Muscle layer of duodenum (tissue), 2 donors: Measurements from ENCODE around the gene SLX4IP.
A peak's percentile ranks its signal among the peaks of the same experiment; 100 is the strongest.
"Not testable (repeated sequence)": the region's sequence is repeated elsewhere in the genome, so short reads cannot be mapped to it uniquely, and the experiment has no call there.

Source experiments
- H3K27ac ChIP-seq: one replicate; pipeline ENCODE4 v1.7.0; 2013; ENCODE audit warnings: mild to moderate bottlenecking, low read length
- H3K27me3 ChIP-seq: one replicate; pipeline ENCODE4 v1.7.0; 2013; ENCODE audit warnings: low read depth, mild to moderate bottlenecking, control low read depth, low read length
- H3K36me3 ChIP-seq, 2 donors: one replicate each; pipeline ENCODE4 v1.7.0; 2013; ENCODE audit warnings: low read length in 2 of 2, control low read depth in 1 of 2, mild to moderate bottlenecking in 1 of 2; ENCODE audit not compliant: insufficient read depth in 2 of 2, control insufficient read depth in 1 of 2
- H3K4me1 ChIP-seq, 2 donors: one replicate each; pipeline ENCODE4 v1.7.0; 2013; ENCODE audit warnings: low read length in 2 of 2, mild to moderate bottlenecking in 2 of 2, control low read depth in 1 of 2, moderate library complexity in 1 of 2; ENCODE audit not compliant: insufficient read depth in 2 of 2, control insufficient read depth in 1 of 2
- H3K4me3 ChIP-seq, 2 donors: one replicate each; pipeline ENCODE4 v1.7.0; 2013; ENCODE audit warnings: low read length in 2 of 2, low read depth in 1 of 2, mild to moderate bottlenecking in 1 of 2
- H3K9me3 ChIP-seq, 2 donors: one replicate each; pipeline ENCODE4 v1.7.0; 2013; ENCODE audit warnings: low read length in 2 of 2, control low read depth in 1 of 2, mild to moderate bottlenecking in 1 of 2; ENCODE audit not compliant: control insufficient read depth in 1 of 2
- donor health status: healthy.

The SLX4IP gene

GRCh38 chr20:10434832-10435812 lies at the start of gene SLX4IP:
Gene SLX4IP, plus strand, starts transcription at chr20:10435305. Its CDS starts 22,900 bp downstream, at chr20:10458205.
- Histone ChIP-seq H3K4me3 (peak within 1 kb of the TSS; percentile 84 to 89), H3K27me3 (no peaks in the 10 kb centered on the region), H3K9me3 (no peaks in the 10 kb centered on the region), H3K36me3 (no peaks in the 10 kb centered on the region), H3K27ac (peak within 1 kb of the TSS; percentile 97), H3K4me1 (peaks cover 10 to 33% of the 10 kb centered on the region in 2 donors)

- Histone ChIP-seq H3K27ac (no peak overlapping the region), H3K36me3 (no peaks in the 10 kb centered on the region), H3K4me1 (no peaks in the 10 kb centered on the region), H3K4me3 (no peak overlapping the region), H3K27me3 (no peaks in the 10 kb centered on the region), H3K9me3 (no peaks in the 10 kb centered on the region)
These were observed 49.1 kb upstream of the SLX4IP start for GRCh38 chr20:10385850-10386544.

- Histone ChIP-seq H3K4me3 (no peak overlapping the region), H3K27me3 (no peaks in the 10 kb centered on the region), H3K27ac (no peak overlapping the region), H3K9me3 (no peaks in the 10 kb centered on the region), H3K4me1 (no peaks in the 10 kb centered on the region), H3K36me3 (no peaks in the 10 kb centered on the region)
These were observed 47.4 kb upstream of the SLX4IP start for GRCh38 chr20:10387686-10388085.

- Histone ChIP-seq H3K36me3 (no peaks in the 10 kb centered on the region), H3K27me3 (no peaks in the 10 kb centered on the region), H3K27ac (no peak overlapping the region), H3K9me3 (no peaks in the 10 kb centered on the region), H3K4me1 (no peaks in the 10 kb centered on the region), H3K4me3 (no peak overlapping the region)
These were observed 46.5 kb upstream of the SLX4IP start for GRCh38 chr20:10388597-10388996.

GRCh38 chr20:10390709-10391108 lies 44.4 kb upstream of the SLX4IP start:
- H3K4me3 ChIP-seq: no peak overlapping the region
- H3K9me3 ChIP-seq: no peaks in the 10 kb centered on the region
- no peak overlapping the region for H3K27ac ChIP-seq
- no peaks in the 10 kb centered on the region for H3K27me3 ChIP-seq
- H3K4me1 ChIP-seq: no peaks in the 10 kb centered on the region
- H3K36me3 ChIP-seq: no peaks in the 10 kb centered on the region

- H3K4me3 ChIP-seq, H3K27ac ChIP-seq, H3K36me3 ChIP-seq, H3K27me3 ChIP-seq, H3K4me1 ChIP-seq, H3K9me3 ChIP-seq: not testable (repeated sequence)
These were observed 40.4 kb upstream of the SLX4IP start for GRCh38 chr20:10394752-10395151.

GRCh38 chr20:10398834-10399369 lies 36.2 kb upstream of the SLX4IP start:
- no peaks in the 10 kb centered on the region for H3K36me3 ChIP-seq
- no peak overlapping the region for H3K27ac ChIP-seq
- H3K4me1 ChIP-seq: no peaks in the 10 kb centered on the region
- H3K9me3 ChIP-seq: no peaks in the 10 kb centered on the region
- no peak overlapping the region for H3K4me3 ChIP-seq
- no peaks in the 10 kb centered on the region for H3K27me3 ChIP-seq

DNA sequence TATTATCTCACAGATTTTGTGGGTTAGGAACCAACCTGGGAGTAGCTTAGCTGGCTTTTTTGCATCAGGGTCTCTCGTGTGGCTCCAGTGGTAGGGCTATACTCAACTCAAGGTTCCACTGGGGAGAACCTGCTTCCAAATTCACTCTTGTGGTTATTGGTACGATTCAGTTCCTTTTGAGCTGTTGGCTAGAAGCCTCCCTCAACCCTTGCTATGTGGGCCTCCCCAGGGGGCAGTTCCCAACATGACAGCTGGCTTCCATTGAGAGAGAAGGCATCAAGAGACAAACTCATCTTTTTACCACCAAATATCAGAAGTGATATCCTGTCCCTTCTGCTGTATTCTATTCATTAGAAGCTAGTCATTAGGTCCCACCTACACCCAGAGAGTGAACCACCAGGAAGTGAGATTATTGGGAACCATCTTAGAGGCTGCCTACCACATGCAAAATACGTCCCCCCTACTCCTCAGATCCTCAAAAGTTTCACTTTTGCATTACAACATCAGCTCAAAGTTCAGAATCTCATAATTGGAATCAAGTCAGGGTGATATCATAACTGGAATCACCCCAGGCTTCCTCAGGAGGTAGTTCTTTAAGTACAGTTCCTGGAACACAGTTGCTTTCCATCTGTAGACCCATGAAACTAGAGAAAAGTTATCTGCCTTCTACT lies 32.0 kb upstream of the SLX4IP start:
- H3K36me3 ChIP-seq: peaks cover 9 to 26% of the 10 kb centered on the region in 2 donors
- no peaks in the 10 kb centered on the region for H3K27me3 ChIP-seq
- H3K27ac ChIP-seq: no peak overlapping the region
- H3K4me1 ChIP-seq: no peaks in the 10 kb centered on the region
- no peaks in the 10 kb centered on the region for H3K9me3 ChIP-seq
- H3K4me3 ChIP-seq: no peak overlapping the region

GRCh38 chr20:10404023-10404628 lies 31.0 kb upstream of the SLX4IP start:
- H3K4me3 ChIP-seq: no peak overlapping the region
- H3K4me1 ChIP-seq: no peaks in the 10 kb centered on the region
- H3K9me3 ChIP-seq: no peaks in the 10 kb centered on the region
- peaks cover 9 to 26% of the 10 kb centered on the region in 2 donors for H3K36me3 ChIP-seq
- H3K27me3 ChIP-seq: no peaks in the 10 kb centered on the region
- H3K27ac ChIP-seq: no peak overlapping the region

DNA sequence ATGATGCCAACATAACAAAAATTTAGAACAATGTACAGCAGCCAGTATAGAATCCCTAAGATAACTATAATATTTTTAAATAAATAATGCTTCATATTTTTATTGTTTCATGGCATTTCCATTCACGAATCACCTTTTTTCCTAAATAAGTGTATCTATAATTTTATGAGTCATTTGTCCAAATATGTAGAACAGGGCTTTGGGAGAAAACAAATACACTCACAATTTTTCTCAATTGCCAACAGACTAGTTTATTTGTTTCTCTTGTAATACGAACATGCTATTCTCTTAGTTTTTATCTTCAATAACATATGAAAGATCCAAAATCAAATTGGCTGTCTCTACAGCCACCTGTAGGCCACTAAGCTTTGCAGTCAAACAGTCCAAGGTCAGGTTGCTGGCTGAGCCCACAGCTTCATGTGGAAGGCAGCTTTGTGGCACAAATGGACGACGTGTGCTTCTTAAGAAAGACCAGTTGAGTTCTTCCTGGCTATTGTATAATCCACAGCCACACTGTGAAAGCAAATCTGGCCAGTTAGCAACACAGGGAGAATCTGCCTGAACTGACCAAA lies 30.1 kb upstream of the SLX4IP start:
- Histone ChIP-seq H3K4me3 (no peak overlapping the region), H3K9me3 (no peaks in the 10 kb centered on the region), H3K4me1 (no peaks in the 10 kb centered on the region), H3K27me3 (no peaks in the 10 kb centered on the region), H3K27ac (no peak overlapping the region), H3K36me3 (peaks cover 9 to 26% of the 10 kb centered on the region in 2 donors)
